HEK293T (cell line): ENCODE results near the gene TMEM184B.

Source experiments
- ARNT ChIP-seq: fragments of 450-650 bp; IDR thresholded peaks from 2 replicates; pipeline ENCODE4 v1.6.1; 2017; ENCODE audit warnings: mild to moderate bottlenecking
- BHLHE40 ChIP-seq: fragments of 450-650 bp; IDR thresholded peaks from 2 replicates; pipeline ENCODE4 v1.6.1; 2016; ENCODE audit warnings: mild to moderate bottlenecking, moderate library complexity, borderline replicate concordance
- CTBP1 ChIP-seq: fragments of 450-650 bp; IDR thresholded peaks from 2 replicates; pipeline ENCODE4 v1.6.1; 2016; ENCODE audit warnings: borderline replicate concordance
- FOXA1 ChIP-seq: fragments of 450-650 bp; IDR thresholded peaks from 2 replicates; pipeline ENCODE4 v1.6.1; 2016; ENCODE audit warnings: mild to moderate bottlenecking
- HDGF ChIP-seq: fragments of 450-650 bp; IDR thresholded peaks from 2 replicates; pipeline ENCODE4 v1.6.1; 2017; ENCODE audit warnings: antibody characterized with exemption, borderline replicate concordance
- LEF1 ChIP-seq: fragments of 450-650 bp; IDR thresholded peaks from 2 replicates; pipeline ENCODE4 v1.6.1; 2017; ENCODE audit warnings: mild to moderate bottlenecking, borderline replicate concordance
- NFRKB ChIP-seq: fragments of 450-650 bp; IDR thresholded peaks from 2 replicates; pipeline ENCODE4 v1.6.1; 2016; ENCODE audit warnings: mild to moderate bottlenecking, moderate library complexity
- PKNOX1 ChIP-seq: fragments of 450-650 bp; IDR thresholded peaks from 2 replicates; pipeline ENCODE4 v1.6.1; 2016
- SP1 ChIP-seq: fragments of 450-650 bp; IDR thresholded peaks from 2 replicates; pipeline ENCODE4 v1.6.1; 2017
- ZNF384 ChIP-seq: fragments of 450-650 bp; IDR thresholded peaks from 2 replicates; pipeline ENCODE4 v1.6.1; 2016

- no peak for TF ChIP-seq BHLHE40
- no peak for TF ChIP-seq CTBP1
- no peak for TF ChIP-seq PKNOX1
- no peak for TF ChIP-seq LEF1
- no peak for TF ChIP-seq FOXA1
- TF ChIP-seq HDGF: no peak
- no peak for TF ChIP-seq SP1
- TF ChIP-seq NFRKB: no peak
- no peak for TF ChIP-seq ARNT
- no peak for TF ChIP-seq ZNF384
These were observed 22.5 kb upstream of the TMEM184B start for GRCh38 chr22:38295339-38295738.
